Caco-2 (cell line): Measurements from ENCODE around the gene SPCS1. TPM values are rescaled to one million over a fixed set of nuclear protein-coding genes. Genes with fewer than 3 reads are reported as not detected.

ENCODE experiments used
- BruUV-seq: library from RNA; stranded (reverse); fragments of 400-500 nt; replicated peaks from 2 replicates; lab custom pipeline; 2021; lab: Mats Ljungman, UMichigan
- CTCF ChIA-PET: fragments of 300-600 bp; sonication (Branson Sonifier 250); formaldehyde crosslinking; loops from one replicate; lab custom pipeline; 2022; ENCODE audit warnings: antibody characterized with exemption; lab: Charles Lee
- POLR2A ChIA-PET: fragments of 300-600 bp; sonication (Branson Sonifier 250); formaldehyde crosslinking; loops from one replicate; lab custom pipeline; 2022; ENCODE audit warnings: antibody characterized with exemption; lab: Charles Lee
- DNase-seq, 2 experiments: peaks; one replicate each; pipeline versions ENCODE4 v3.0.0 to v3.0.0-alpha.2; 2020 to 2022
- H3K27me3 ChIP-seq: replicated peaks from 2 replicates; pipeline ENCODE4 v1.6.0; 2011; ENCODE audit warnings: low read length; ENCODE audit not compliant: control insufficient read depth, insufficient read depth
- H3K36me3 ChIP-seq: 2 replicates; pipeline ENCODE4 v1.5.1; 2011; ENCODE audit warnings: low read length; ENCODE audit not compliant: control insufficient read depth, insufficient read depth
- H3K4me1 ChIP-seq: fragments of 250-450 bp; sonication (Bioruptor Pico); 2 replicates; pipeline ENCODE4 v1.5.1; 2020; ENCODE audit warnings: mild to moderate bottlenecking
- H3K4me3 ChIP-seq: 2 replicates; pipeline ENCODE4 v1.5.1; 2011; ENCODE audit warnings: low read depth, mild to moderate bottlenecking, control low read depth, low read length
- H3K9me3 ChIP-seq: fragments of 250-450 bp; sonication (Bioruptor Pico); 2 replicates; pipeline ENCODE4 v1.5.1; 2020; ENCODE audit warnings: mild to moderate bottlenecking, moderate library complexity
- H3K27ac Mint-ChIP-seq: one replicate; pipeline ENCODE4 v1.8.0; 2022; ENCODE audit warnings: mixed read lengths; ENCODE audit not compliant: unreplicated experiment
- H3K27me3 Mint-ChIP-seq: one replicate; pipeline ENCODE4 v1.8.0; 2022; ENCODE audit warnings: mixed read lengths; ENCODE audit not compliant: insufficient read depth, unreplicated experiment
- H3K36me3 Mint-ChIP-seq: one replicate; pipeline ENCODE4 v1.8.0; 2022; ENCODE audit warnings: mild to moderate bottlenecking, mixed read lengths; ENCODE audit not compliant: insufficient read depth, unreplicated experiment
- H3K4me1 Mint-ChIP-seq: one replicate; pipeline ENCODE4 v1.8.0; 2022; ENCODE audit warnings: low read depth, mixed read lengths; ENCODE audit not compliant: unreplicated experiment
- H3K4me3 Mint-ChIP-seq: one replicate; pipeline ENCODE4 v1.8.0; 2022; ENCODE audit warnings: mild to moderate bottlenecking, moderate library complexity, mixed read lengths; ENCODE audit not compliant: unreplicated experiment
- H3K9me3 Mint-ChIP-seq: one replicate; pipeline ENCODE4 v1.8.0; 2022; ENCODE audit warnings: mixed read lengths; ENCODE audit not compliant: unreplicated experiment
- intact Hi-C: fragments of 100-400 bp; cut with micrococcal nuclease; formaldehyde crosslinking; loops from one replicate; pipeline ENCODE4 v1.10.0; 2022; ENCODE audit not compliant: unreplicated experiment
- total RNA-seq: library from RNA; stranded (reverse); gene quantifications from 2 replicates; pipeline ENCODE4 v1.2.3, GENCODE V29; 2022
- TF ChIP-seq, protein P1 (sequence below), 2 experiments: fragments of 200-600 bp in 1 of 2; IDR thresholded peaks; 1 replicate in 1 of 2; 2 replicates in 1 of 2; pipeline versions ENCODE4 v1.5.1 to v1.8.0; 2011 to 2022; ENCODE audit warnings: antibody characterized with exemption in 1 of 2, control low read depth in 1 of 2, inconsistent platforms in 1 of 2, low read depth in 1 of 2, low read length in 1 of 2, mild to moderate bottlenecking in 1 of 2, moderate library complexity in 1 of 2; ENCODE audit not compliant: insufficient read depth in 1 of 2, severe bottlenecking in 1 of 2, unreplicated experiment in 1 of 2

The SPCS1 gene
- total RNA-seq, 1 experiment from 2014 or later: 153 TPM

DNA sequence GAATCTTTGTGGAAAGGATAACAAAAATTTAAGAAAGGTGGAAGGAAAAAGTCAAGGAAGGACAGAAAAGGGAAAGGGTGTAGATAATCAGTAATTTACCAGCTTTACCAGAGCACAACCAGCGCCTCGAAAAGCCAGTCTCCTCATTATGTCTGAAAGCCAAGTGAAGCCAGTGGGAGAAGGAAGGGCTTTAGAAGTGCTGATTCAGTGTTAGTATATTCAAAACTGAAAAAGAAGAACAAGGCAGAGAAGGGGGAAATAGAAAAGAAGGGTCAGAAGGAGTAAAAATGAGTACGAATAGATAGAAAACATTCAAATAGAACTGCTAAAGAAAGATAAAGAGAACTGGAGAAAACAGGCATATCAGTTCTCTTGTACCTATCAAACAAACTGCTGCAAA is 24.3 kb upstream of the SPCS1 start:
- TF ChIP-seq, protein P1, sequence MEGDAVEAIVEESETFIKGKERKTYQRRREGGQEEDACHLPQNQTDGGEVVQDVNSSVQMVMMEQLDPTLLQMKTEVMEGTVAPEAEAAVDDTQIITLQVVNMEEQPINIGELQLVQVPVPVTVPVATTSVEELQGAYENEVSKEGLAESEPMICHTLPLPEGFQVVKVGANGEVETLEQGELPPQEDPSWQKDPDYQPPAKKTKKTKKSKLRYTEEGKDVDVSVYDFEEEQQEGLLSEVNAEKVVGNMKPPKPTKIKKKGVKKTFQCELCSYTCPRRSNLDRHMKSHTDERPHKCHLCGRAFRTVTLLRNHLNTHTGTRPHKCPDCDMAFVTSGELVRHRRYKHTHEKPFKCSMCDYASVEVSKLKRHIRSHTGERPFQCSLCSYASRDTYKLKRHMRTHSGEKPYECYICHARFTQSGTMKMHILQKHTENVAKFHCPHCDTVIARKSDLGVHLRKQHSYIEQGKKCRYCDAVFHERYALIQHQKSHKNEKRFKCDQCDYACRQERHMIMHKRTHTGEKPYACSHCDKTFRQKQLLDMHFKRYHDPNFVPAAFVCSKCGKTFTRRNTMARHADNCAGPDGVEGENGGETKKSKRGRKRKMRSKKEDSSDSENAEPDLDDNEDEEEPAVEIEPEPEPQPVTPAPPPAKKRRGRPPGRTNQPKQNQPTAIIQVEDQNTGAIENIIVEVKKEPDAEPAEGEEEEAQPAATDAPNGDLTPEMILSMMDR (IDR thresholded peaks at IDR 0.05; ENCODE audit: insufficient read depth in 1 of 2, low read depth in 1 of 2, low read length in 1 of 2, severe bottlenecking in 1 of 2, unreplicated experiment in 1 of 2): no peak
- peaks cover 17% of the 10 kb centered on the region for H3K4me1 ChIP-seq
- no peak overlapping the region for H3K4me3 Mint-ChIP-seq
- H3K4me3 ChIP-seq: no peak overlapping the region
- H3K4me1 Mint-ChIP-seq: peaks cover 13% of the 10 kb centered on the region
- 0 out of 2 replicates have a peak, but pooled peaks cover 1% of the 10 kb centered on the region for H3K36me3 ChIP-seq
- no peaks in the 10 kb centered on the region for H3K9me3 ChIP-seq
- H3K27ac Mint-ChIP-seq: peak overlapping the region; percentile 1
- ChIA-PET POLR2A (no interaction called here), CTCF (no interaction called here)
- no TSS peak for BruUV-seq
- no peak for DNase-seq
- intact Hi-C loops: loop anchor here (10.0 kb wide), 2 partner anchors 147 to 257 kb away; partner anchors contain the start of genes NT5DC2 and UQCC5
- H3K9me3 Mint-ChIP-seq: no peaks in the 10 kb centered on the region
- H3K27me3 Mint-ChIP-seq: no peaks in the 10 kb centered on the region
- no peaks in the 10 kb centered on the region for H3K27me3 ChIP-seq
- H3K36me3 Mint-ChIP-seq: peaks cover 48% of the 10 kb centered on the region

DNA sequence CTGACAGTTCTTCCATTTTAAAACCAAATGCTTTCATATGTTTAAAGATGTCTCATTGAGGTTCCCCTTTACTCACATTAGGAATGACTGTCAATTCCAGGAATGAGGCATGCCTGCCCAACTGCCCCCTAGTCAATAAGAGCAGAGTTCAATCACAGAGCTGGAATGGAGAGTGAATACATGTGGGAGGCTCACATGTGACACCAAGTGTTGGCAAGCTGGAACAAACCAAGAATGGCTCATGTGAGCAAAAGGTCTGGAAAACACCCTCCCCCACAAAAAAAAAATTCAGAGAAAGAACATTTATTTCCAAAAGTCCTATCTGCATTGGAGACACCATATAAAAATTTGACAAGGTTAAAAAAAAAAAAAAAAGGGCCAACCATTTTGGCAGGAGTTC is 23.9 kb upstream of the SPCS1 start:
- ChIA-PET CTCF (interaction anchor here (0.6 to 0.9 kb wide), 2 partner anchors 11 to 146 kb away, joined by 3 to 4 read pairs; partner anchors contain the start of gene UQCC5), POLR2A (no interaction called here)

DNA sequence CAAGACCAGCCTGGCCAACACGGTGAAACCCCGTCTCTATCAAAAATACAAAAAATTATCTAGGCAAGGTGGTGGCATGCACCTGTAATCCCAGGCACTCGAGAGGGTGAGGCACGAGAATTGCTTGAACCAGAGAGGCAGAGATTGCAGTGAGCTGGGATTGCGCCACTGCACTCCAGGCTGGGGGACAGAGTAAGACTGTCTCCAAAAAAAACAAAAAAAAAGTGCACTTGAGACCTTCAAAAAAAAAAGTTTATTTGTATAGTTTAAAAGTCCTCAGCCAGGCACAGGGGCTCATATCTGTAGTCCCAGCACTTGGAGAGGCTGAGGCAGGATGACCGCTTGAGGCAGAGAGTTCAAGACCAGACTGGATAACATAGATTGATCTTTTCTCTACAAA is 22.3 kb upstream of the SPCS1 start:
- intact Hi-C loops: loop anchor here (10.0 kb wide), 2 partner anchors 149 to 259 kb away; partner anchors contain the start of genes NT5DC2 and UQCC5
- DNase-seq: no peak
- no peaks in the 10 kb centered on the region for H3K27me3 Mint-ChIP-seq
- H3K36me3 Mint-ChIP-seq: peaks cover 48% of the 10 kb centered on the region
- Histone ChIP-seq H3K9me3 (no peaks in the 10 kb centered on the region), H3K36me3 (0 out of 2 replicates have a peak, but pooled peaks cover 1% of the 10 kb centered on the region), H3K4me3 (no peak overlapping the region), H3K27me3 (no peaks in the 10 kb centered on the region), H3K4me1 (peaks cover 36% of the 10 kb centered on the region)
- no TSS peak for BruUV-seq
- no peak overlapping the region for H3K27ac Mint-ChIP-seq
- peaks cover 13% of the 10 kb centered on the region for H3K4me1 Mint-ChIP-seq
- H3K9me3 Mint-ChIP-seq: no peaks in the 10 kb centered on the region
- ChIA-PET POLR2A (no interaction called here), CTCF (no interaction called here)
- H3K4me3 Mint-ChIP-seq: no peak overlapping the region
- TF ChIP-seq, protein P1 (IDR thresholded peaks at IDR 0.05; ENCODE audit: insufficient read depth in 1 of 2, low read depth in 1 of 2, low read length in 1 of 2, severe bottlenecking in 1 of 2, unreplicated experiment in 1 of 2): no peak

More for the DNA sequence above, 23.9 kb upstream of the SPCS1 start:
- BruUV-seq: no TSS peak
- Mint-ChIP-seq H3K9me3 (no peaks in the 10 kb centered on the region), H3K4me3 (no peak overlapping the region), H3K36me3 (peaks cover 48% of the 10 kb centered on the region), H3K27me3 (no peaks in the 10 kb centered on the region), H3K27ac (peak overlapping the region; percentile 1), H3K4me1 (peaks cover 13% of the 10 kb centered on the region)
- peak; percentile 42 to 44 for DNase-seq
- Histone ChIP-seq H3K9me3 (no peaks in the 10 kb centered on the region), H3K36me3 (0 out of 2 replicates have a peak, but pooled peaks cover 1% of the 10 kb centered on the region), H3K27me3 (no peaks in the 10 kb centered on the region), H3K4me1 (peaks cover 21% of the 10 kb centered on the region), H3K4me3 (no peak overlapping the region)
- TF ChIP-seq, protein P1 (IDR thresholded peaks at IDR 0.05; ENCODE audit: insufficient read depth in 1 of 2, low read depth in 1 of 2, low read length in 1 of 2, severe bottlenecking in 1 of 2, unreplicated experiment in 1 of 2): peak in 1 of 2 experiments; percentile 35
- intact Hi-C loops: loop anchor here (10.0 kb wide), 2 partner anchors 147 to 257 kb away; partner anchors contain the start of genes NT5DC2 and UQCC5
